GM12875 (cell line): ENCODE data around the gene TAB2.

Experiments
- H3K4me3 ChIP-seq: one replicate; pipeline ENCODE4 v1.5.1; 2011; ENCODE audit warnings: low read depth, low read length, control low read depth
- TF ChIP-seq, protein P1 (sequence below): IDR thresholded peaks from 2 replicates; pipeline ENCODE4 v1.5.1; 2011; ENCODE audit warnings: low read depth, mild to moderate bottlenecking, control low read depth, inconsistent platforms, low read length, moderate library complexity, borderline replicate concordance; ENCODE audit not compliant: insufficient read depth

The TAB2 gene

DNA sequence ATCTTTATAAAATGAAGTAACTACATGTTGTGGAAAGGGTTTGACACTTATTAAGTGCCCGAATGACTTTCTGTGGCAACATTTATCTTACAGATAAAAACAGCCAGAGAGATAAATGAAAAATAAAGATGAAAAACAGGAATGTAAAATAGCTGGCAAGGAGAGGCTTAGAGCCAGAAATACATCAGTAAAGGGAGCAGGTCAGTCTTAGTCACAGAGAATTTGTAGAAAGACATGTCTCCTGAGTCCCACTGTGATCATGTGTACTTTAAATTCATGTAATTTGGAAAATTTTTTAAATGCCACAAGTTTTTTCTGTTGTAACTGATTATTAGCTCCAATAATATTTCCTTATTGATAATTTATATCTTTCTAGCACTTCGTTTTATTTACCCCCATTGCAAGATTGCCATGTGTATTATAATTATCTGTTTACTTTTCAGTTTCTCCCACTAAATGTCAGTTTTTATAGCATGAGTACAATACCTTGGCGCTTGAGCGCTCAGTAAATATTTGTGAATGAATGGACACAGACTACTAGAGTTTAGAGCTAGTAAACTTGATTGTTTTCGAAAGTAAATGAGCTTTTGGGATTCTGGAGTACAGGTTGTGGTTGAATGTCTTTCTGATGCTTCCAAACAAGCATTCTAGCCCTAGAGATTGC is 15.2 kb downstream of the TAB2 start:
- H3K4me3 ChIP-seq: no peak overlapping the region
- TF ChIP-seq, protein P1, sequence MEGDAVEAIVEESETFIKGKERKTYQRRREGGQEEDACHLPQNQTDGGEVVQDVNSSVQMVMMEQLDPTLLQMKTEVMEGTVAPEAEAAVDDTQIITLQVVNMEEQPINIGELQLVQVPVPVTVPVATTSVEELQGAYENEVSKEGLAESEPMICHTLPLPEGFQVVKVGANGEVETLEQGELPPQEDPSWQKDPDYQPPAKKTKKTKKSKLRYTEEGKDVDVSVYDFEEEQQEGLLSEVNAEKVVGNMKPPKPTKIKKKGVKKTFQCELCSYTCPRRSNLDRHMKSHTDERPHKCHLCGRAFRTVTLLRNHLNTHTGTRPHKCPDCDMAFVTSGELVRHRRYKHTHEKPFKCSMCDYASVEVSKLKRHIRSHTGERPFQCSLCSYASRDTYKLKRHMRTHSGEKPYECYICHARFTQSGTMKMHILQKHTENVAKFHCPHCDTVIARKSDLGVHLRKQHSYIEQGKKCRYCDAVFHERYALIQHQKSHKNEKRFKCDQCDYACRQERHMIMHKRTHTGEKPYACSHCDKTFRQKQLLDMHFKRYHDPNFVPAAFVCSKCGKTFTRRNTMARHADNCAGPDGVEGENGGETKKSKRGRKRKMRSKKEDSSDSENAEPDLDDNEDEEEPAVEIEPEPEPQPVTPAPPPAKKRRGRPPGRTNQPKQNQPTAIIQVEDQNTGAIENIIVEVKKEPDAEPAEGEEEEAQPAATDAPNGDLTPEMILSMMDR: no peak

DNA sequence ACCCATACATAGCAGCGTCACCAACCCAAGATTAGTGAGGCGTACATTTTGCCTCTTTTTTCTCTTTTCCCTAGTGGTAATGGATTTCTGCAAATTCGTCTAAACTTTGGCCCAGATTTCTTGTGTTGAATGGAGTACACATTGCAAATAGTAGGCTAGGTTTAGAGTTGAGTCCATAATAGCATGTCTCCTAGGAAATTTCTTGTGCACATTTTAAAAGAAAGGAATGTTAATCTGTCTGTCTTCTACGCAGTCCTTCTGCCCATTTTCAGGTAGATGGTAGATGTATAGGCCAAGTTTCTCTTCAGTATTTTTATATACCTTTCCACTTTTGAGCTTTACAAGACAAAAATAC is 15.7 kb downstream of the TAB2 start:
- H3K4me3 ChIP-seq: no peak overlapping the region
- TF ChIP-seq, protein P1: no peak

DNA sequence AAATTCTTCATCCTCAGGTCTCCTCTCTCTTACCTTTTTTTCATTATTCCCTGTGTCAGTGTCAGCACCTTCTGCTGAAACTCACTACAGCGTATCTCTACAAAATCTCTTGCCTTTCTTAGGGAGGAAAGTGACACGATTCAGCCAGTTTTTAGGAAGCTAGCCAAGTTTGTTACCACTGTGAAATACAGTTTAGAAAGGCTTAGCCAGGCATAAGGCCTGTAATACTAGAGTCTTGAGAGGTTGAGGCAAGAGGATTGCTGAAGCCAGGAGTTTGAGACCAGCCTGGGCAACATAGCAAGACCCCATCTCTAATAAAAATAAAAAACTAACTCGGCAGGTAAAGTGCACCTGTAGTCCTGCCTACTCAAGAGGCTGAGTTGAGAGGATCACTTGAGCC is 16.7 kb downstream of the TAB2 start:
- TF ChIP-seq, protein P1: no peak
- no peak overlapping the region for H3K4me3 ChIP-seq

DNA sequence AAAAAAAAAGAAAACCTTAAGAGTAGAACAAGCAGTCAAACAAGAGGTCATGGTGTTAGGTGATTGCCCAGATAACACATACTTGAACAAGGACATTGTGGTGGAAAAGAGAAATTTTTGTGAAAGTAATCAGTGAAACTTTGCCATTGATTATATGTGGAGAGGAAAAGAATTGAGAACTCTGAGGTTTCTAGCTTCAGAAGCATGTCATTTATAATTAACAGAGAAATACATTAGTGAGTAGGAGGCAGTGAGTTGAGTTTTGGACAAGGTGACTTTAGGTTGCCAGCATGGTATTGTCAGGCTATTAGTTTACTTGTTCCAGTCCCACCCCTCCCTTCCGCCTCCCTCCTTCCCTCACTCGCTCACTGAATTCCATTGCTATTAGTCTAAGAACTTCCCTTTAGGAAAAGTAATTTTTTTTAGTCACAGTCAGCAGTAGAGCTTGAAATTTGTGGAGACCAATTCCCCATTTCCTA is 17.2 kb downstream of the TAB2 start:
- H3K4me3 ChIP-seq: no peak overlapping the region

DNA sequence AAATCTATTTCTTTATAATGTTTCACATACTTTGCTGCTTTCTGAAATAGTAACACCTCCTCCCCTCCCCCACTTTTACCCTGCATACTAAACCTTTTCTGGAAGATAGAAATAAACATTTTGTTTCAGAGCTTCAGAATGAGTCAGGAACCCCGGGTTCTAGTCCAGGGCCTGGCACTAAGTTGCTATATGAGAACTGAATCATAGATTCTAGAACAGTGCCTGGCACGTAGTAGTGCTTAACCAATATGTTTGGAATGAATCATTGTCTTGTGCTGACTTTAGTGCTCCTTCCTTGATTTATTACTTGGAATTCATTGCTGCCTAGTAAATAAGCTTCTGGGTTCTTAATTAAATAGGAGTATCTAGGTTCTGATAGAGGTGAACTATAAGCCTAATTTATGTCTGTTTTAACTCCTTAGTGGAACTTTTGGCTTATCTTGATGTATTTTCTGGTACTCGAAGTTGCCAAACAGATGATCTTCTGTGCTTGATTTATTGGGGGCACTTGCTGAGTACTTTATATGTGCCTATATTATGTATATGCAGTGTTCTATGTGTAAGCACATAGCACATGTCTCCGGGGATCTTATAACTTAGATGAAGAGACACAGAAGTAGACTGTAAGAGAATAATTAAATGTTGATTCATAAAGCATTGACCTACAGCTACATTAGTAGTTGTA is 18.6 kb downstream of the TAB2 start:
- no peak overlapping the region for H3K4me3 ChIP-seq
- TF ChIP-seq, protein P1: no peak

More for the DNA sequence above, 17.2 kb downstream of the TAB2 start:
- TF ChIP-seq, protein P1: no peak

DNA sequence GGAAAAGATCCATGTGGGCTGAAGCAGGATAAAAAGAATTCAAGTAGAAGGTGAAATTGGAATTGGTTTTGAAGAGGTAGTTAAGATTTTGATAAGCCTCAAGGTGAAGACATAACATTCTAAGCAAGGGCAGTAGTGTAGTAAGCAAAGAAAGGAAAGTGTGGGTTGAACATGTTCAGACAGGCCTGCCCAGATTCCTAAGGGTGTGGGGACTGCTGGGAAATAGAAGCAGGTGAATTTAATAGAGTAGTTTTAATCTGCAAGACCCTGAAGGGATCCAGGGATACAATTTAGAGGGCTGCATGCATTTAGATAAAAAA is 19.1 kb downstream of the TAB2 start:
- H3K4me3 ChIP-seq: no peak overlapping the region
- TF ChIP-seq, protein P1: no peak

DNA sequence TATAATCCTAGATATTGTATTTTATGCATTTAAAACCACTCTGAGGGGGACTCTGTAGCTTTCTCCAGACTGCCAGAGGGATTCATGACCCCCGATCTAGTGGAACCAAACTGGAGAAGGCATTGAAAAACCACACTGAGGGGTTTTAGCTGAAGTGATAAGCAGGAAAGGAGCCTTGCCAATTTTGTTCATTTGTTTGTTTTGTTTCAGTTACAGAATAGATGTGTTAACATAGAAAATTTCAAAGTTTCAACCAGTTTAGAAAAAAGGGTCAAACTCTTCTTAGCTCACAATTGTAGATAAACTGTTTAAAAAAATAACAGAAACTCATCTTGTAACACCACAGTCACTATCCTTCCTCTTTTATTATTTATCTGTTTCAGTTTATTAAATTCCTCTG is 19.8 kb downstream of the TAB2 start:
- TF ChIP-seq, protein P1: no peak
- no peak overlapping the region for H3K4me3 ChIP-seq
